GM19468 (cell line): ENCODE measurements around the gene FRMD4B.

Experiments used
- ATAC-seq: cut with Tn5 transposase; IDR thresholded peaks from one replicate; pipeline ENCODE4 v1.9.1; 2021; ENCODE audit warnings: mild to moderate bottlenecking, moderate library complexity, moderate number of reproducible peaks; ENCODE audit not compliant: unreplicated experiment; ENCODE audit errors: extremely low read depth

The FRMD4B gene

GRCh38 chr3:69144631-69145245 lies 241.2 kb downstream of the FRMD4B start:
- ATAC-seq = no peak

DNA sequence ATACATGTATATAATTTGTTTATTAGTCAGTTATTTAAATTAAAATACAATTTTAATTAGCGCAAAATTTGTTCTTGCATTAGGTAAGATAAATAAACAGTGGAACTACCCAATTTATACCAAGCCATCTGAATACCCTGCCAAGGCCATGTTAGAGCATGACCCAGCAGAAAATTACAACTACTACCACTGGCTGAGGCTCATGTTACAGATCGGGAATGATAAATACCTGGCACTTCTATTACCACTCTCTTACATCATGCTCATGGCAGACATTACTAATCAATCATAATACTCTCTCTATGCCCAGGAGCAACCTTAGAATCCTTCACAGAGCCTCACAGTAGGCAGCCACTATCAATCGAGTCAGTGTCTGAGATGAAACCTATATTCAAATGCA lies 242.3 kb downstream of the FRMD4B start:
- no peak for ATAC-seq

GRCh38 chr3:69142797-69143454 lies 243.0 kb downstream of the FRMD4B start:
- no peak for ATAC-seq

DNA sequence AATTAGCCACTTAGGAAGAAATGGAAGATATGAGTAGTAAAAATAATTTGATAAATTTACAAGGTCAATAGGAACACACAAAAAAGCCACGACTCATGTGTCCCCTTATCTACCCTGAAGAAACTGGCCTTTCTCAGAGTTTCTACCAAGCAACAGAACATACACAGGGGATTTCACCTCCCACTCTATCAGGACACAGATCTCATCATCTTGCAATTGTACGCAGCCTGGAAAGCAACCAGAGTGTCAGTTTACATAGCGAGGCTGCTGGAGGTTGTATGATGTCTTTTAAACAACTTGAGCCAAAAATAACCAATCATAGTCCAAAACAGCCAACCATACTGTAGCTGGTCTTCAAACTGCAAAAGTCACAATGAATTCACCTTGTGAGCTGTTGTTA lies 243.8 kb downstream of the FRMD4B start:
- no peak for ATAC-seq

GRCh38 chr3:69141313-69141712 lies 244.6 kb downstream of the FRMD4B start:
- no peak for ATAC-seq

- ATAC-seq = no peak
Measured at GRCh38 chr3:69137412-69137811, 248.5 kb downstream of the FRMD4B start.

DNA sequence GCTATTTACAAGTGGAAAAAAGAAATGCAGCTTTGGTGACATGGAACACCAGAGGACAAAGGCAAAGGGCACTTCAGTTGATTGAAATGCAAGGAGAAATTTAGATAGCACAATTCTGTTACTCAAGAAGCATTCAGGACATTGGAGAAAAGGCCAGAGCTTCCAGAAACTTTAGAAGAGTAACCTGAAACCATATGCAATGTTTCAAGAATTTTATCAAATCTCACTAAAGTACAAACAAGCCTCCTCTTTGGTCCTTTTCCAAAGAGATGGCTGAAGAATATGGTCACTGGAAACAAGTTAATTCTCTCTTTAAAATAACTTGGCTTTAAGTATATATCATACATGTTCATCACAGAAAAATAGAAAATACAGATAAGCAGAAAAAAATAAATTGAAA lies 248.9 kb downstream of the FRMD4B start:
- no peak for ATAC-seq

- peak; percentile 73 for ATAC-seq
Measured at GRCh38 chr3:69130689-69131088, 255.2 kb downstream of the FRMD4B start.

- no peak for ATAC-seq
Measured at GRCh38 chr3:69129531-69129930, 256.4 kb downstream of the FRMD4B start.

GRCh38 chr3:69128509-69128908 lies 257.4 kb downstream of the FRMD4B start:
- no peak for ATAC-seq

GRCh38 chr3:69126999-69127398 lies 258.9 kb downstream of the FRMD4B start:
- ATAC-seq = no peak

DNA sequence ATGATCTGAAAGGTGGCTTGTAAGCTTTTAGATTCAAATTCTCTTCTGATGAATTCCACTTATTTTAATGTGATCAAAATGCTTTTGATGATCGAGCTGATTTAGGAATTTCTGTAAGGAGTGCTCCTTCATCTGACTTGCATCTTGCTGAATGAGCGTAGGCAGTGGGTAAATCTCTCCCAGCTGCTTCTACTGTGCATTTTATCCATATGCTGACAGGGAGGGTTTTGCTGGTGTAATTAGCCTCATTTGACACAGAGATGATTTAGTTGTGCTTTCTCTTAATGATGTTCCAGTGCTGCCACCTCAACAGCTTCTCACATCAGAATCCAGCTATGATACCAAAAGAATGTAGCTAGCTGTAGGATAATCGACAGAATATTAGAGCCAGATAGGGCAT lies 259.7 kb downstream of the FRMD4B start:
- no peak for ATAC-seq

GRCh38 chr3:69122403-69122802 lies 263.5 kb downstream of the FRMD4B start, which contains the start of gene LMOD3:
Gene LMOD3 (minus strand): TSS chr3:69122595. CDS start chr3:69122386, 209 bp downstream.
- ATAC-seq = no peak

DNA sequence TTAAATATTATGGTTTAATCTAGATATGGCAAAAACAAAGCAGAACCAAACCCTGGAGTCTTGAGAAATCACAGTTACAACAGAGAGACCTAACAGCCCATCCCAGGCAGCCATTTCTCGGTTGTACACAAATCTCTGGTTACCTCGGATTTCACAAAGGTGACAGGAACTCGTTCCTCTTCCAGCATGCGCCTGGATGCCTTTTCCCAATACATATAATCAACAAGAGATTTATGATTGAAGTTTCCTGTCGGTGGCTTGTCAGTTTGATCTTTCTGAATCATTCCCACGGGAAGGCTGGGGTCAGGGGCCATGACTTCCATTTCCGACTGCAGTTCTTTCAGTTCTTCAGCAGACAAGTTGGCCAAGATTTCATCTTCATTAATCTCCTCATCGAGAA lies 263.9 kb downstream of the FRMD4B start:
- ATAC-seq = no peak

GRCh38 chr3:69121513-69121912 lies 264.4 kb downstream of the FRMD4B start:
- no peak for ATAC-seq

DNA sequence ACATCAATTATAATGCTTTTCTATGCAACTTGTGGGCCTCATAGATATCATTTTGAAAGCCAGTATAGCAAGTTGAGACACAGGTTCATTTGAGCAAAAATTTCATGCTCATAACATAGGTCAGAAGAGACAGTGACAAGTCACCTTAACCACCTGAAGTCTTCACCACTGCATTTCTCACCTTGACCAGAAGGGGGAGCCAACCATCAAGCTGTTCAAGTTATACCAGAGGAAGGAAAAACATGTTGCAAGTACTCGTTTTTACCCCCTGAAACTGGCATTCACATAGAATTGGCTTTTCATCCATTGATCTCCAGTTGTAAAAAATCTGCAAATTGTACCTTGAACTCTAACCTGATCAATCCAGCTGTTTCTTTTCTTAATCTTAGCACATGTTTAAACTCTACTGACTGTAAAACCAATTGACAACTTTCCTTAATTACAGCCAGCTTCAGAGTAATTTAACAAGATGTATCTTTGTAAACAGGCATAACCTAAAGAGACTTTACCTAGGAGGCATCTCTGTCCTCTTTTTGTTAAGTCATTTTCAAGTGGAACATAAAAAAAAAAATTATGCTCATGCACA lies 264.9 kb downstream of the FRMD4B start:
- peak; percentile 76 for ATAC-seq
